HG03520 (cell line): ENCODE measurements around the gene ZBTB45.
"Not testable (repeated sequence)": the region's sequence is repeated elsewhere in the genome, so short reads cannot be mapped to it uniquely, and the experiment has no call there.

Source experiments
- ATAC-seq: cut with Tn5 transposase; IDR thresholded peaks from one replicate; pipeline ENCODE4 v1.9.1; 2021; ENCODE audit warnings: mild to moderate bottlenecking, moderate library complexity; ENCODE audit not compliant: unreplicated experiment

Gene ZBTB45

GRCh38 chr19:58513213-58513693 is 6.4 kb downstream of the ZBTB45 start:
- no peak for ATAC-seq

GRCh38 chr19:58511353-58512208 is 8.0 kb downstream of the ZBTB45 start, which contains the start of gene SLC27A5:
SLC27A5 (minus strand) TSS chr19:58511992; CDS start chr19:58511955, 37 bp downstream.
- ATAC-seq, result no peak

DNA sequence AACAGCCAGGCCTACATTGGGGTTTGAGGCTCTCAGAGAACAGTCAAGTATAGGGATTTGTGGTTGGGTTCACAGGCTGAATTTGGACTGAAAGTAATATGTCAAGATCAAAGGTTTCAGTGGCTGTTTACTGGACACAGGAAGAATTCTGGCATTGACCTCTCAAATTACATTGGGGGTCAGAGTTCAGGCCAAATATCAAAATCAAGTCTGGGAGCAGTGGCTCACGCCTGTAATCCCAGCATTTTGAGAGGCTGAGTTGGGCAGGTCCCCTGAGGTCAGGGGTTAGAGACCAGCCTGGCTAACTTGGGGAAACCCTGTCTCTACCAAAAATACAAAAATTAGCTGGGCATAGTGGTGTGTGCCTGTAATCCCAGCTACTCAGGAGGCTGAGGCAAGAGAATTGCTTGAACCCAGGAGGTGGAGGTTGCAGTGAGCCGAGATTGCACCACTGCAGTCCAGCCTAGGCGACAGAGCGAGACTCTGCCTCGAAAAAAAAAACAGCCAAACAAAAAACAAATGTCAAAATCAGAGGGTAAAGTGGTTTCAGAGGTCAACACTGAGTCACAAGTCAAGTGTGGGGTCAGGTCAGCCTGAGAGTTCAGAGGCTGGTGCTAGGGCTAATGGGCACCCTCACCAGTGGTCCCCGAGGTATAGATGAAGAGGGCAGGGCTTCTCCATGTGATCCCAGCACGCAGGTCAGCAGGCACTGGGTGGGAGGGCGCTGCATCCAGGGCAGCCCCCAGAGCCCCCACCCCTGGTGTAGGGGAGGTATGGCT is 9.3 kb downstream of the ZBTB45 start:
- ATAC-seq, result no peak

- ATAC-seq, result no peak
Observed at GRCh38 chr19:58509731-58510083, 9.9 kb downstream of the ZBTB45 start.

DNA sequence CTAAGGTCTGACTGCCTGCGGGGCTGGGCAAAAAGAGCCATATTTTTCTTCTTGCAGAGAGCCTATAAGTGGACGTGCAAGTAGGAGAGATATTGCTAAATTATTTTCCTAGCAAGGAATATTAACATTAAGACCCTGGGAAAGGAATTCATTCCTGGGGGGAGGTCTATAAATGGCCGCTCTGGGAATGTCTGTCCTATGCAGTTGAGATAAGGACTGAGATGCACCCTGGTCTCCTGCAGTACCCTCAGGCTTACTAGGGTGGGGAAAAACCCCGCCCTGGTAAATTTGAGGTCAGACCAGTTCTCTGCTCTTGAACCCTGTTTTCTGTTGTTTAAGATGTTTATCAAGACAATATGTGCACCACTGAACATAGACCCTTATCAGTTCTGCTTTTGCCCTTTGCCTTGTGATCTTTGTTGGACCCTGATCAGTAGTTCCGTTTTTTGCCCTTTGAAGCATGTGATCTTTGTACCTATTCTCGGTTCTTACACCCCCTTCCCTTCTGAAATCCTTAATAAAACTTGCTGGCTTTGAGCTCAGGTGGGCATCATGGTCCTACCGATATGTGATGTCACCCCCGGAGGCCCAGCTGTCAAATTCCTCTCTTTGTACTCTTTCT is 11.9 kb downstream of the ZBTB45 start:
- not testable (repeated sequence) for ATAC-seq

- ATAC-seq, result no peak
Observed at GRCh38 chr19:58500242-58500641, 19.4 kb downstream of the ZBTB45 start.

- peak; percentile 83 for ATAC-seq
Observed at GRCh38 chr19:58499021-58499927, 20.3 kb downstream of the ZBTB45 start.

GRCh38 chr19:58498316-58499020 is 21.1 kb downstream of the ZBTB45 start:
- ATAC-seq, result no peak

DNA sequence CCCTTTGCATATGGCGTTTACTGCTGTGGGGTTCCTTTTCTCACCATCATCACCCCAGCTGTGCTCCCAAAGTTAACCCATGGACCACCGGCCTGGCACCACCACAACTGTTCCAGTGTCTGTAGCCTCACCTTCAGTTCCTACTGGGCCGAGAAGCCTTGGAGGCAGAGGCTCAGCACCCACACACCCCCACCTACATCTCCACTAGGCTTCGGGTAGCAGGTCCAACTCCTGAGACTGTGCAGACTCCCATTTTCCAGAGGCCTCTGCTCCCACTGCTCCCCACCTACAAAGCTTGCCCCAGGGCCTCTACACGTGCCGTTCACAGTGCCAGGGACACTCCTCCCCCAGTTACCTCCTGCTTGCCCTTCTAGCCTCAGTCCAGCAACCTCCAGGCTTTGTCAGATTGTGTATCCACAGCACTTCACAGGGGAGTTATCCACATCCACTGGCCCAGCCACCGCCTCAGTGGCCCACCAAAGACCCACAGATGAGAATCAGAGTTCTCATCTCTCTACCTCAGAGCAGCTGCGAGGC is 21.9 kb downstream of the ZBTB45 start:
- no peak for ATAC-seq

DNA sequence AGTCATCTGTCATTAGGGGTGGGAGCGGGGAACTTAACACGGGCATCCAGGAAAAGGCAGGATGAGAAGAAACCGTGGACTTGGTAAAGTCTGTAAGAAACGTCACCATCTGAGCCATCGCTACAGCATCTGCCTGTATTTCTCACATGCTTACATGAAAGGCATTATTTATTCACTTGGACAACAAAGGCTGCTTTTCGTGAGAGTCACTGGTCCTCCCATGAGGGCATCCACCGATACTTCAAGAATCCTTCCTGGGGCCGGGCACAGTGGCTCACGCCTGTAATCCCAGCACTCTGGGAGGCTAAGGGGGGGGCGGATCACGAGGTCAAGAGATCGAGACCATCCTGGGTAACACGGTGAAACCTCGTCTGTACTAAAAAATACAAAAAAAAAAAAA is 27.3 kb downstream of the ZBTB45 start:
- no peak for ATAC-seq

DNA sequence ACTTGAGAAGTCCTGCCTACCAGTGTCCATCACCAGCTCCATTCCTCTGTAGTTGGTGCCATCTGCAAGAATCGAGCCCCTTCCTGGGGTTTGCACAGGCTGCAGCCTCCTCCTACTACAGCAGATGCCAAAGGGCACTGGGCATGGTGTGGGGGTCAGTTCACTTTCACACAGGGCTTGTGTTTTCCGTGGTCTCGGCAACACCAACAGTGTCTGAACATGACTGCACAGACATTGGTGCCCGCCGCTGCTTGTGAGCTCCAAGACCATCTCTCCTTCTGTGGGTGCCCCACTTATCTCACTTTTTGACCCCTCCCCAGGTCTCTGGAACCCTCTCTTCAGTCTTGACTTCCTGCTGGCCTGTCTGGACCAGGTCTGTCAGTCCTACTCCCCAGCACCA is 28.2 kb downstream of the ZBTB45 start:
- ATAC-seq, result no peak

DNA sequence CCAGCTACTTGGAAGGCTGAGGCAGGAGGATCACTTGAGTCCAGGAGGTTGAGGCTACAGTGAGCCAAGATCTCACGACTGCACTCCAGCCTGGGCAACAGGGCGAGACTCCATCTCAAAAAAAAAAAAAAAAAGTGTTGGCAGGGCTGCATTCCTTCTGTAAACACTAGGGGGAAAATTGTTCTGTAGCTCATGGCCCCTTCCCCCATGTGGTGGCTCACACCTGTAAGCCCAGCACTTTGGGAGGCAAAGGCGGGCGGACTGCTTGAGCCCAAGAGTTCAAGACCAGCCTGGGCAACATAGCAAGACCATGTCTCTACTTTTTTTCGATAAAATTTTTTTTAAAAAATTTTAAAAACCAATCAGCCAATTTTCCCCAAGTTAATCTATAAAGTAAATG is 35.3 kb downstream of the ZBTB45 start:
- ATAC-seq, result not testable (repeated sequence)

GRCh38 chr19:58483776-58484175 is 35.8 kb downstream of the ZBTB45 start:
- no peak for ATAC-seq

GRCh38 chr19:58482372-58482771 is 37.2 kb downstream of the ZBTB45 start:
- ATAC-seq, result no peak

DNA sequence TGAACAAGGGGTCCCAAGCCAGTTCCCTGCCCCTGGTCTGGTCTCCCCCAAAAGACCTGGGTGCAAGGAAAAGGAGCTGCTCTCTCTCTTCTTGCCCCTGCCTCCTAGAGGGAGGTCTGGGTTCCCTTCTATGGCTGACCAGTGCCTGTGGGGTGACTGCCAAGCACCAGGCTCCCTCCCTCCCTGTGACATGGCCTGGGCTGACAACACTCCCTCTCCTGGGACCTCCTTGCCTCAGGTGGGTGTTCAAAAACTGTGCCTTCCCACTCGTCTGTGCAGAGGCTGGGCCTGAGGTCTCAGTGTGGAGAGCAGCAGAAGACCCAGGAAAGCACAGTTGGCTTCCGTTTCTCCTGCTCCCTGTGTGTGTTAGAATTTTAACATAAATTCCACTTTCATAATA is 38.8 kb downstream of the ZBTB45 start:
- no peak for ATAC-seq

DNA sequence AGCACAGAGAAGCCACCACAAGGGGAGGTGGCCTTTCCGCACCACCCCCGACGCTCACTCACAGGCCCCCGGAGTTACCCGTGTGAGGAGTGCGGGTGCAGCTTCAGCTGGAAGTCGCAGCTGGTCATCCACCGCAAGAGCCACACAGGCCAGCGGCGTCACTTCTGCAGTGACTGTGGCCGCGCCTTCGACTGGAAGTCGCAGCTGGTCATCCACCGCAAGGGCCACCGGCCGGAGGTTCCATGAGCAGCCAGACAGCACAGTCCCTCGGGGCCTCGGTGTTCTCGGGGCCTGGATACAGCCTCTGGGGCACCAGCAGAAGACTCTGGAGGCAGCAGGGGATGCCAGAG is 39.2 kb downstream of the ZBTB45 start:
- no peak for ATAC-seq

DNA sequence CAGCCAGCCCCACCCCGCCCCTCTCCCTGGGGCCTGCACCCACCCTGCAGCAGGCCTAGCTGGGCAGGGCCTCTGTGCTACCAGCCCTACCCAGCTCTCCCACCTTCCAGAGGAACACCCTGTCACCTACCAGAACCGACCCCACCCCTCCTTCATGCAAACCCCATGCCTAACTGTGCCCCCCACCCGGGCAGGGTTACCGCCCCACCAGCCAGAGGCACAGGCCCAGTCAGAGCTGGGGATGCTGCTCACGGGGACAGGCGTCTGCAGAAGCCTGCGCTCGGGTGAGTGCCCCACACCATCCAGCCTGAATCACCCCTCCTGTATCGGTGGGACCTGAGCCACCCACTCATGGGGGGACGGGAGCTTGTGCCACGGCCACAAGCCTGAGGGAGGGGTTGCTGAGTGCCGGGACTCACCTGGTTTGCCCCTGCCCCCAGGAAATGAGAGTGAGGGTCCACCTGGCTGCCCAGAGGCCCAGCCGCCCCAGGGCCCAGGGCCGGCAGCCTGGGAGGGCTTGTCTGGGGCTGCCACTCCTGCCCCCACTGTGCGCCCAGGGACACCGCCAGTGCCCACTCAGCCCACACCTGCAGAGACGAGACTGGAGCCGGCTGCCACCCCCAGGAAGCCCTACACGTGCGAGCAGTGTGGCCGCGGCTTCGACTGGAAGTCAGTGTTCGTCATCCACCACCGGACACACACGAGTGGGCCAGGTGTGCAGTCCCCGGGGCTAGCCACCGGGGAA is 39.7 kb downstream of the ZBTB45 start:
- ATAC-seq, result no peak

GRCh38 chr19:58479303-58479702 is 40.3 kb downstream of the ZBTB45 start:
- ATAC-seq, result no peak

- ATAC-seq, result no peak
Observed at GRCh38 chr19:58477871-58478270, 41.7 kb downstream of the ZBTB45 start.
